Pulmonary artery endothelial cell (primary cell): ENCODE measurements around the gene LCN10. TPM values are rescaled to one million over a fixed set of nuclear protein-coding genes. Genes with fewer than 3 reads are reported as not detected.
"Not testable (repeated sequence)": the region's sequence is repeated elsewhere in the genome, so short reads cannot be mapped to it uniquely, and the experiment has no call there.

Experiments used
- DNase-seq: peaks from one replicate; pipeline ENCODE4 v3.0.0-alpha.2; 2011; ENCODE audit warnings: low read depth, low spot score
- total RNA-seq: library from RNA; depleted of rRNA; stranded (reverse); fragments of >200 nt; gene quantifications from 2 replicates; pipeline ENCODE4 v1.2.3, GENCODE V29; 2014

LCN10 gene
- under 0.01 TPM in 1 of 2 replicates, not detected in the other for total RNA-seq

DNA sequence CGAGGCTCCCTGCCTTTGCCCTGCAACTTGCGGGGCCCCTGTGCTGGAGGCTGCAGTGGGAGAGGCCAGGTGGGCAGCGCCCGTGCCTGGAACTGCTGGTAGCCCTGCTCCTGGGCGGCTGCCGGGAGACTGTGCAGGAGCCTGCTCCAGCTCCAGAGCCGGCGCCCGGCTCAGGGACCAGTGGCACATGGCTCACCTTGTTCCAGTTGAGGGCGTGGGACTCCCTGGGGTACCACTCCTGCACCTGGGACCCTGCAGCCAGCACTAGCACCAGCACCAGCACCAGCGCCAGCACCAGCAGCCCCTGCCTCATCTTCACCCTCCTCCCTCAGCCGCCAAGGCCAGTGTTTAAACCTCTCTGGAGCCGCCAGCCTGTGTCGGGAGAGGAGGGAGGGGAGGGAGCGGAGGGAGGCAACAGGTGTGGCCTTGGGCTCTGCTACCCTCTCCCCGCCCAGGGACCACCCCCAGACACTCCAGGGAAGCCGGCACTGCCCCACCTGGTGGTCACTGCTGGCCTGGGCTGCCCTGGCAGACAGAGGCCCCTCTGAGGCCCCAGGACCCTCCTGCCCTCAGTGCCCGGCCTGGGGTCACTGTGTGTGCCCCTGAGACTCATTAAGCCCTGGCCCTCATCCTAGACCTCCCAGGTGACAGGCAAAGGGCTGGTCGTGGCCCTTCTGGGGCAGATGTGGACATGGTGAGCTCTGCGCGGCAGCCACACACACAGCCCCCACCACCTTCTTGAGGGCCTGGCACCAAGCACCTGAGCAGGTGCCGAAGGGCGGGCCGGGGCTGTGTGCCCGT, at the start of gene LCN10:
Gene LCN10 (minus strand): TSS at position 350 of the 801 bp plus-strand sequence. CDS start 37 bp downstream, at position 313.
- no peak for DNase-seq

DNA sequence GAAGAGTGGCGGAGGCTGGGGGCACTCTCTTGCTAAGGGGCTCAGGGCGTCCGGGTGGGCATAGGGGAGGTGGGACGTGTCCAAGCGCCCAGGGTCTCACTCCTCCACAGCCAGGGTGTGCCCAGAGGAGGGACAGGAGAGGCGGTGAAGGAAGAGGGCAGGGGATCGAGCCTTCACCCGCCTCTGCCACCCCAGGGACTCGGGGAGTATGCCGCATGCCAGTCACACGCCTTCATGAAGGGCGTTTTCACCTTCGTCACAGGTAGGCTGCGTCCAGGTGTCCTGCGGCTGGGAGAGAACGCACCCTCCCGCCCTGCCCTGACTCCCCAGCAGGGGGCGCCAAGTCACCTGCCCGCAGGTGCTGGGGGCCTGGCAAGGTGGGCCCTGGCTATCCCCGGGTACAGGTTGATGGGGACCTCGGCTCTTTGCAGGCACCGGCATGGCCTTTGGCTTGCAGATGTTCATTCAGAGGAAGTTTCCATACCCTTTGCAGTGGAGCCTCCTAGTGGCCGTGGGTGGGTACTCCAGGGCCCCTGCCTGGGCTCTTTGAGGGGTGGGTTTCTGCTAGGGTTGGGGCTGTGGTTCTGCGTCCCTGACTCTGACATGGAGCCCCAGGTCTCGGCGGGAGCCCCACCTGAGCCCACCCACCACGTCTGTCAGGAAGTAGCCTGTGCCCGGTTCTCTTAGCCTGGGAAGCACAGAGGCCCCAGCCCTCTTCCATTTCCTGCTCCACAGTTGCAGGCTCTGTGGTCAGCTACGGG, 49.0 kb upstream of the LCN10 start:
- no peak for DNase-seq

DNA sequence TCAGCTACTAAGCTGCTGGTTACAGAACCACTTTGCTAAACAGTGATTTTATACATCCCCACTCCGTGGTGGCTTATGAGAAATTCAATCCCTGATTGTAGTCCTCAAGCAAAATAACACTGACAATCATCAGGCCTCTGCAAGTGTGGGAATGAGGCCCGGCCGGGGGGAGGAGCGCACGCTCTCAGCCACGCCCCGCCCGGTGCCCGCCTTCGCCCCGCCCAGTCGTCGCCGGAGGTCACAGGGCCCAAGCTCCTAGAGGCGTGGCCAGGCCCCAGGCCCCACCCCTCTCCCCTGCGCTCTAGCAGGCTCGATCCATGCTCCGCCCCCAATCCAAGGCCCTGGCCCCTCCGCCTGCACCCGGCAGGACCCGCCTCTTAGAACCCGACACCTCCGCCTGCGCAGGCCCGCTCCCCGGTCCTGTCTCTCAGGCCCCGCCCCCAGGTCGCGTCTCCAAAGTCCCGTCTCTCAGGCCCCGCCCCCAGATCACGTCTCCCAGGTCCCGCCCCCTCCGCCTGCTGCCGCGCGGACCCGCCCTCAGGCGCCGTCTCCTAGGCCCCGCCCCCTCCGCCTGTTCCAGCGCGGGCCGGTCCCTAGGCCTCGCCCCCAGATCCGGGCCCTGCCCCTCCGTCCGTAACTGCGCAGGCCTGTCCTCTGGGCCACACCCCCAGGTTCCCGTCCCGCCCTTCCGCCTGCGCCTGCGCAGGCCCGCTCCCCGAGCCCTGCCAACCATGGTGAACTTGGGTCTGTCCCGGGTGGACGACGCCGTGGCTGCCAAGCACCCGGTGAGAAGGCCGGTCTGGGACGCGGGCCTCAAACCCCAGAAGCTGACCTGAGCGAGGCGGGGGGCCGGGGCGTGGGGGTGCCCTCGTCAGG, 48.1 kb upstream of the LCN10 start, which contains the start of gene TMEM141:
Gene TMEM141 (plus strand): TSS at position 705 of the 876 bp plus-strand sequence. CDS start 27 bp downstream, at position 732.
- peak; percentile 94 for DNase-seq

DNA sequence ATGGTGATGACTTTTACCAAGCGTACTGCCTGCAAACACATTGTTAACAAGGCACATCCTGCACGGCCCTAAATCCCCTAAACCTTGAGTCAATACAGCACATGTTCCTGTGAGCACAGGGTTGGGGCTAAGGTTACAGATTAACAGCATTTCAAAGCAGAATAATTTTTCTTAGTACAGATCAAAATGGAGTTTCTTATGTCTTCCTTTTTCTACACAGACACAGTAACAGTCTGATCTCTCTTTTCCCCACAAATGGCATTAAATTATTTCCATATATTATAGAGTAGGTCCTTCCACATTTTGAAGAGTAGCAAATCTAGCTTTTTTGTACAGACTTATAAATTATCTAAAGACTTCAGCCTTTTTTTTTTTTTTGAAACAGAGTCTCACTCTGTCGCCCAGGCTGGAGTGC, 46.8 kb upstream of the LCN10 start:
- no peak for DNase-seq

DNA sequence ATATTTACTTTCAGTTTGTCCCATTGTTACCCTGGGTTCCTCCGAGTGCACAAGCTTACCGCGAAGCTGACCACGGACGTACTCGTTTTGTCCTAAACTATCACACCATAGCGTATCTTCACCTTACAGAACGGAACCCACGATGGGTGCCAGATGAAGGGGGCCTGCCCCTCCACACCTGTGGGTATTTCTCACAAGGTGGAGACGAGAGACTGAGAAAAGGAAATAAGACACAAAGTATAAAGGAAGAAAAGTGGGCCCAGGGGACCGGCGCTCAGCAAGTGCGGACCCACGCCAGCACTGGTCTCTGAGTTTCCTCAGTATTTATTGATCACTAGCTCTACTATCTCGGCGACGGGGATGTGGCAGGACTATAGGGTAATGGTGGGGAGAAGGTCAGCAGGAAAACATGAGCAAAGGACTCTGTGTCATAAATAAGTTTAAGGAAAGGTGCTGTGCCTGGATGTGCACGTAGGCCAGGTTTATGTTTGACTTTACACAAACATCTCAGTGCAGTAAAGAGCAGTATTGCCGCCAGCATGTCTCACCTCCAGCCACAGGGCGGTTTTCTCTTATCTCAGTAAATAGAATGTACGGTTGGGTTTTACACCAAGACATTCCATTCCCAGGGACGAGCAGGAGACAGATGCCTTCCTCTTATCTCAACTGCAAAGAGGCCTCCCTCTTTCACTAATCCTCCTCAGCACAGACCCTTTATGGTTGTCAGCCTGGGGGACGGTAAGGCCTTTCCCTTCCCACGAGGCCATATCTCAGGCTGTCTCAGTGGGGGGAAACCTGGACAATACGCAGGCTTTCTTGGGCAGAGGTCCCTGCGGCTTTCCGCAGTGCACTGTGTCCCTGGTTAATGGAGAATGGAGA, 46.1 kb upstream of the LCN10 start:
- not testable (repeated sequence) for DNase-seq

DNA sequence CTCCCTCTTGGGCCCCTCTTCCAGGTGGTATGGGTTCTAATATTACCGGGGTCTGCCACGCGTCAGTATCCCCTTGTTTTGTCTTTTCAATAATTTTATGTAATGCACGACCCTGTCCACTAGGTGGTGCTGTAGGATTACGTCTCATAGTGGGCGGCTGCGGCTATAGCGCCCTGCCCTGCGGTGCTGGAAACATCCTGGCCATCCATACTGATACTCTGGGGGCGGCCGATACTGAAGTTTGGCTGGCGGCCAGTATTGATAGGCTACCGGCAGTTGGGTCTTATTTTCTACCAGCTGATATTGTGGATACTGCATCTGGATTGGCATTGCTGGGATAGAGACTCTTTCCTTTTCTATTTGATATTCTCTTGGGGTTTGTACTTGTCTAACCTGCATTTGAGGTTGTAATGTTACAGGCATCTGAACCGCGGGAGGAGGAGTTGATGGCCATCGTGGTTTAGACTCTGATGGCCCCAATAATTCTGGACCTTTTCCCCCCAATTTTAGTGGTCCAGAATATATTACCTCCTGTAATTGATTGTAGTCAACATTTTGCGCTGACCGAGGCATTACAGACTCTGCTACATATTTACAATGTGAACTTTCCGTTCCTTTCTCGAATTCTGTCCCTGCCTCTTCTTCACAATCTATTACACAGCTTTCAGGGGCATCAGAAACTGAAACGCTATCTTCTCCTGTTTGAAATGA, 45.1 kb upstream of the LCN10 start:
- no peak for DNase-seq

DNA sequence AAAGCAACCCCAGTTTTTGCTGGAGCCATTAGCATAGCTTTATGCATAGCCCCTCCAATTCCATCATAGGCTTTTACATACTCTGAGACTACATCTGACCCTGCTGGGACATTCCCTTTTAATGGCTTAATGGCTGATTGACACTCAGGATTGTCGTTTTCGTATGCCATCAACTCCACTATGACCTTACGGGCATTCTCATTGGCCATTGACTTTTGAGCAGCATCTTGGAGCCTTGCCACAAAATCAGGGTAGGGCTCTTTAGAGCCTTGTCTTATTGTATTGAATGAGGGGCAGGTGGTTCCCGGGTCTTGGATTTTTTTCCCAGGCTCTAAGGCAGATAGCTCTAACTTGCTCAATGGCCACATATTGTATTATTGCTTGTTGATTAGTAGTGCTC, 44.2 kb upstream of the LCN10 start:
- not testable (repeated sequence) for DNase-seq

DNA sequence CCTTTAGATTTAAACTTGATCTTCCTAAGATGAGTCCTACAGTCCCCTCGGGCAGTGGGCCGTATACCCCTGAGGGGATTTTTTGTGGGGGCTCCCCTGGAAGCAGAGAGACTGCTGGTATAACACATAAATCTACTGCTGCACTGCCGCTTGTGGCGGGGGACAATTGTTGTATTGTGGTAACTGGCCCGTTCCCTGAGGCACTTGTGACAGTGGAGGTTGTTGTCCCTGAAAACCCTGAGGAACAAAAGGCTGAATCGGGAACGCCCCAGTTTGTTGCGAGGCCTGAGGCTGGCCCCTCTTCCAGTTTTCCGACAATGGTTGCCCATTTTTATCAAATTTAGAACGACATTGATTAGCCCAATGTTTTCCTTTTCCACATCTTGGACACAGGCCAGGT, 43.7 kb upstream of the LCN10 start:
- DNase-seq = no peak

DNA sequence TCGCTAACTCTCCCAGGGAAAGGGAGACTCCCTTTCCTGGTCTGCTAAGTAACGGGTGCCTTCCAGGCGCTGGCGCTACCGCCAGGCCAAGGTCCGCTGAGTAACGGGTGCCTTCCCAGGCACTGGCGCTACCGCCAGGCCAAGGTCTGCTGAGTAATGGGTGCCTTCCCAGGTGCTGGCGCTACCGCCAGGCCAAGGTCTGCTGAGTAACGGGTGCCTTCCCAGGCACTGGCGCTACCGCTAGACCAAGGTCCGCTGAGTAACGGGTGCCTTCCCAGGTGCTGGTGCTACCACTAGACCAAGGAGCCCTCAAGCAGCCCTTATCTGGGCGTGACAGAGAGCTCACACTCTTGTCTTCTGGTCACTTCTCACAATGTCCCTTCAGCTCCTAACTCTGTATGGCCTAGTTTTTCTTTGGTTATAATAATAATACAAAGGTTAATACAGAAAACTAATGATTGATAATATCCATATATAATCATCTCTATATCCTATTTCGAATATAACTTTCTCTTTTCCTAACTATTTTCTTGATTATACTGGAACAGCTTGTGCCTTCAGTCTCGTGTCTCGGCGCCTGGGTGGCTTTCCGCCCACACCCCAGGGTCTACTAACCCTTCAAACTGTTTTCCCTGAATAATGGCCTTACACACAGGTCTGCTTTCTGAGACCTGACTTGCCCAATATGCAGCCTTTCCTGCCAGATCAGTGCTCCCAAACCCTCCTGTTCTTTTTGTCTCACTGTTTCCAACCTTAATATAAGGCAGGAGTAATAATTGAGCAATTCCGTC, 43.0 kb upstream of the LCN10 start:
- DNase-seq = not testable (repeated sequence)

DNA sequence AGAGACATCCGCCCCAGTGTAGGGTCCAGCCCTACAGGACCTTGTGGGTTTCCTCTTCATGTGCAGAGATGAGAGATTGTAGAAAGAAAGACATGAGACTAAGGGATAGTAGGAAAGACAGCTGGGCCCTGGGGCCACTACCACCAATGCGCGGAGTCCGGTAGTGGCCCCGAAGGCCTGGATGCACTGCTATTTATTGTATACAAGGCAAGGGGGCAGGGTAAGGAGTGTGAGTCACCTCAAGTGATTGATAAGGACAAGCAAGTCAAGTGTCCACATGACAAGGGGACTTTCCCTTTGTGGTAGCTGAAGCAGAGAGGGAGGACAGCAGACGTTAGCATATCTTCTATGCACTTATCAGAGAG, 42.2 kb upstream of the LCN10 start:
- DNase-seq = no peak

DNA sequence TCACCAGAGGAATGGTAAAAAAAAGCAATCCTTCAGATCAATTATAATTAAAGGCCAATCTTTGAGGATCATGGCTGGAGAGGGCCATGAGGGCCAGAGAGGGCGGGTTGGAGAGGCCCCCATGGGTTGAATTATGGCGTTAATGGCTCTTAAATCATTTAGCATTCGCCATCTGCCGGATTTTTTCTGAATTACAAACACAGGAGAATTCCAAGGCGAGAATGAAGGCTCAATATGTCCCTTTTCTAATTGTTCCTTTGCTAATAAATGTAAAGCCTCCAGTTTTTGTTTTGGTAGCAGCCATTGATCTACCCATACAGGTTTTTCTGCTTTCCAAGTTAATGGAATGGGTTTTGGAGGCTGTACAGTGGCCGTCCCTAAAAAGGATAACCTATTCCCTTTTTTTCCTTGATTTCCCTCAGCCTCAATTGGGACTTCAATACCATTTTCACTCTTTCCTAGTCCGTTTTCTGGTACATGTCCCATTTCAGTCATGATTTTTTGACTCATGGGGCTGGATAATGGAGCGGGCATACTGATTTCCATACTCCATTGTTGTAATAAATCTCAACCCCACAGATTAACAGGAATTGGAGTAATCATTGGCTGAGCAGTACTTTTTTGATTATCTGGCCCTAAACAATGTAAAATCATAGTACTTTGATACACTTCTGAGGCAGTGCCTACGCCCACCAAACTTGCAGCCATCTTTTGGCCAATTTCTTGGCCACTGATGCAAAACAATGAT, 41.7 kb upstream of the LCN10 start:
- DNase-seq = no peak

DNA sequence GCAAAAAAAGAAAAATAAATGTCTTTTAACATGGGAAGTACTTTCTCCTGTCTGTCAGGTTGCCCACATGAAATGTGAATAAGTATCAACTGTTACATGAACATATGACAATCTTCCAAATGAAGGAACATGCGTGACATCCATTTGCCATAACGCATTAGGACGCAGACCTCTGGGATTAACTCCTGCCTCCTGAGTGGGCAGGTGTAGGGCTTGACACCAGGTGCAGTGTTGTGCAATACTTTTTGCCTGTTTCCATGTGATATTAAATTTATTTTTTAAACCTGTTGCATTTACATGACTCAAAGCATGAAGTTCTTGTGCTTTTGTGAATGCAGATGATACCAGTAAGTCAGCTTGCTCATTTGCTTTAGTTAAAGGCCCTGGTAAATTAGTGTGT, 39.7 kb upstream of the LCN10 start:
- DNase-seq = no peak

DNA sequence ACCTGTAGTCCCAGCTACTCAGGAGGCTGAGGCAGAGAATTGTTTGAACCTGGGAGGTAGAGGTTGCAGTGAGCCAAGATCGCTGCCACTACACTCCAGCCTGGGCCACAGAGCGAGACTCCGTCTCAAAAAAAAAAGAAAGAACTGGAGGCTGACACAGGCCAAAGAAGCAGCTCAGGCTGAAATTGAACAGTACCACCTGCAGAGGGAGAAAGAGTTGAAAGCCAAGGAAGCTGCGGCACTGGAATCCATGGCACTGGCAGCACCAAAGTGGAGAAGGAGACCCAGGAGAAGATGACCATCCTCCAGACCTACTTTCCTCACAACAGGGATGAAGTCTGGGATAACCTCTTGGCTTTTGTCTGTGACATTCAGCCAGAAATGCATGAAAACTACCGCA, 37.1 kb upstream of the LCN10 start:
- DNase-seq = no peak

DNA sequence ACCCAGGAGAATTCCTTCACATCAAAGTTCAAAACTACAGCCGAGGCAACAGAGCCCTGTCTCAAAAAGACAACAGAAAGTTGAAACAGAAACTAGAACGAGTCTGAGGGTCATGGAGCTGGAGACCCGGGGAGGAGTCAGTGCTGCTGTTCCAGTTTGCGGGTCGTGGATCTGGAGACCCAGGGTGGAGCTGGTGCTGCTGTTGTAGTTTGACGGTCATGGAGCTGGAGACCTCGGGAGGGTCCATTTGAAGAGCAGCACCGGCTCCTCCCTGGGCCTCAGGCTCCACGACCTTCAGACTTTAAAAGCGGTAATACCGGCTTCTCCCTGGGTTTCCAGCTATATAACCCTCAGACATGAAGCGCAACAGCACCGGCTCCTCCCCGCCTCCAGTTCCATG, 34.6 kb upstream of the LCN10 start:
- no peak for DNase-seq

DNA sequence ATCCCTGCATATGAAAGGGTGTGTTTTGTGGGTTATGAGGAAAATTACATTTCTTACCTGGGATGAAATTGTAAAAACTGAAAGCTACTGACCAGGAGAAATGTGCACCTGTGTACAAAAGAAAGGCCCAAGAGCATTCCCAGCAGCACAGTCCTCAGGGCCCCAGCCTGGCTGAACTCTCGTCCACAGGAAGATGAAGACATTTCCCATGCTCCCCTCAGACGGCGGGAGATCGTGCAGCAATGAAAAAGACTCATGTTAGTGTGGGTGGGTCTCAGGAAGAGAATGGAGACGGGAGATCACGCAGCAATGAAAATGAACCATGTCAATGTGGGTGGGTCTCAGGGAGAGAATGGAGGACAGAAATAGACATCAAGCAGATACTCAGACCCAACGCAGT, 34.2 kb upstream of the LCN10 start:
- DNase-seq = no peak

DNA sequence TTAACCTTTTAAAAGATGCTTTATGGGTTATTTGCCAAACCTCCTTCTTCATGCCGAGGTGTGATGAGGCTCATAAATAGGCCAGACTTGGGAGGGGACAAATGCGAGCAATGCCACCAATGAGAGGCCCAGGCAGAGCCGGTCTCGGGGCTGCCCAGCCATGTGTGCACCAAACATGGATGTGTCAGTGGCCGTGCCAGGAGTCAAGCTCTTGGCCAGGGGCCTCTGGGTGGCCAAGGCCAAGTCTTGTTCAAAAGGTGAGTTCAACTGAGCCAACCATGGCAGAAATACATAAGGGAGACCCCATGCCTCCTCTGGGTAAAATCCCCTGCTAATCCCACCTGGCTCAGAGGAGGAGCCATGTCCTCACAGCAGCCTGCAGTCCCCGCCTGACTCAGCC, 32.5 kb upstream of the LCN10 start:
- no peak for DNase-seq

DNA sequence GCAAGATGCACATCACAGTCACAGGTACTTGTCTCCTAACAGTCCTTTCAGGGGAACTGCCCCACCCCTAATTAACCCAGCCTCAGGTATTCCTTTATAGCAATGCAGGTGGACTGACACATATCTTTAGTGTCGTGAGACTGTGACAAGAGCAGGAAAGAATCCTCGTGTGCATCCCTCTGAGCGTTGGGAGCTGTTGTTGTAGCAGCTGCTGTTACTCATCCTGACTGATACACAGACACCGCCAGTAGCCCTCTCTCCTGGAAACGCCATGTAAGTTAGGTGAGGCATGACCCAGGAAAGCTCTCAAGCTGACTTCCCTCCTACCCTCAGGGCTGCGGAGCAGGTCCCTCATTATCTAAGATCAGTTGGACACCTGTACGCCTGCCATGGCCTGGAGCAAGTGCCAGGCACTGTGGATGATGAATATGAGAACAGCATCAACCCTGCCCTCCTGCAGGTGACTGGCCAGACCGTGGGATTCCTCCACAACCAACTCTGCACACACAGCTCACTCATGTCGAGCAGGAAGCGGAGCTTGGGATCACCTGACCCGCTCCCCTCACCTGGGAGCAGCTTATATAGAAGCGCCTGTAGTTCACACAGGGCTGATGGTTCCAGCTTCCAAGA, 31.8 kb upstream of the LCN10 start:
- DNase-seq = no peak
